ENCODE results near the gene USP35.

The USP35 gene, protein sequence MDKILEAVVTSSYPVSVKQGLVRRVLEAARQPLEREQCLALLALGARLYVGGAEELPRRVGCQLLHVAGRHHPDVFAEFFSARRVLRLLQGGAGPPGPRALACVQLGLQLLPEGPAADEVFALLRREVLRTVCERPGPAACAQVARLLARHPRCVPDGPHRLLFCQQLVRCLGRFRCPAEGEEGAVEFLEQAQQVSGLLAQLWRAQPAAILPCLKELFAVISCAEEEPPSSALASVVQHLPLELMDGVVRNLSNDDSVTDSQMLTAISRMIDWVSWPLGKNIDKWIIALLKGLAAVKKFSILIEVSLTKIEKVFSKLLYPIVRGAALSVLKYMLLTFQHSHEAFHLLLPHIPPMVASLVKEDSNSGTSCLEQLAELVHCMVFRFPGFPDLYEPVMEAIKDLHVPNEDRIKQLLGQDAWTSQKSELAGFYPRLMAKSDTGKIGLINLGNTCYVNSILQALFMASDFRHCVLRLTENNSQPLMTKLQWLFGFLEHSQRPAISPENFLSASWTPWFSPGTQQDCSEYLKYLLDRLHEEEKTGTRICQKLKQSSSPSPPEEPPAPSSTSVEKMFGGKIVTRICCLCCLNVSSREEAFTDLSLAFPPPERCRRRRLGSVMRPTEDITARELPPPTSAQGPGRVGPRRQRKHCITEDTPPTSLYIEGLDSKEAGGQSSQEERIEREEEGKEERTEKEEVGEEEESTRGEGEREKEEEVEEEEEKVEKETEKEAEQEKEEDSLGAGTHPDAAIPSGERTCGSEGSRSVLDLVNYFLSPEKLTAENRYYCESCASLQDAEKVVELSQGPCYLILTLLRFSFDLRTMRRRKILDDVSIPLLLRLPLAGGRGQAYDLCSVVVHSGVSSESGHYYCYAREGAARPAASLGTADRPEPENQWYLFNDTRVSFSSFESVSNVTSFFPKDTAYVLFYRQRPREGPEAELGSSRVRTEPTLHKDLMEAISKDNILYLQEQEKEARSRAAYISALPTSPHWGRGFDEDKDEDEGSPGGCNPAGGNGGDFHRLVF

GRCh38 chr11:78188286-78189173 lies at the start of gene USP35, which contains the start of gene KCTD21:
USP35 (plus strand) TSS chr11:78188919; CDS start chr11:78196246, 7,327 bp downstream.
KCTD21 (minus strand) TSS chr11:78188626; CDS start chr11:78174554, 14,072 bp downstream.
- peak; percentile 75 to 86 (median 79) for DNase-seq

GRCh38 chr11:78139422-78140391 lies 49.0 kb upstream of the USP35 start, which contains the start of gene ALG8:
ALG8 (minus strand) TSS chr11:78139626; CDS start chr11:78139588, 38 bp downstream.
- DNase-seq = peak; percentile 92 to 97 (median 95)

DNA sequence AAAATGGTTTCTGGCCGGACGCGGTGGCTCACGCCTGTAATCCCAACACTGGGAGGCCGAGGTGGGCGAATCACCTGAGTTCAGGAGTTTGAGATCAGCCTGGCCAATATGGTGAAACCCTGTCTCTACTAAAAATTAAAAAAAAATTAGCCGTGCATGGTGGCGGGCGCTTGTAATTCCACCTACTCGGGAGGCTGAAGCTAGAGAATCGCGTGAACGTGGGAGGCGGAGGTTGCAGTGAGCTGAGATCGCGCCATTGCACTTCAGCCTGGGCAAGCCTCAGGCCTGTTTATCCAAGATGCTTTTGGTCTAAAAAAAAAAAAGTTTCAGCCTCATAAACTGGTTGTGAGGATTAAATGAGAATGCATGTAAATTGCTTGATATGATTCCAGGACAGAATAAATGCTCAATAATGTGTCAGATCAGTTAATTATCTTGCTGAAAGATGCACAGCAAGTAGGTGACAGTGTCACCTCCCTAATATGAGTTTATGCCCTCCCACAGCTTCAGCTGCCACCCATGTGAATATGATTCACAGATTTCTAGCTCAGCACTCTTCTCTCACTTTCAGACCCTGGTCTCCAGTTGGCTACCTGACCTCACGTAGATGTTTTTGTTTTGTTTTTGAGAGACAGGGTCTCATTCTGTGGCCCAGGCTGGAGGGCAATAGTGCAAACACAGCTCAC lies 48.2 kb upstream of the USP35 start:
- DNase-seq = no peak

GRCh38 chr11:78145511-78146025 lies 43.2 kb upstream of the USP35 start:
- no peak for DNase-seq

DNA sequence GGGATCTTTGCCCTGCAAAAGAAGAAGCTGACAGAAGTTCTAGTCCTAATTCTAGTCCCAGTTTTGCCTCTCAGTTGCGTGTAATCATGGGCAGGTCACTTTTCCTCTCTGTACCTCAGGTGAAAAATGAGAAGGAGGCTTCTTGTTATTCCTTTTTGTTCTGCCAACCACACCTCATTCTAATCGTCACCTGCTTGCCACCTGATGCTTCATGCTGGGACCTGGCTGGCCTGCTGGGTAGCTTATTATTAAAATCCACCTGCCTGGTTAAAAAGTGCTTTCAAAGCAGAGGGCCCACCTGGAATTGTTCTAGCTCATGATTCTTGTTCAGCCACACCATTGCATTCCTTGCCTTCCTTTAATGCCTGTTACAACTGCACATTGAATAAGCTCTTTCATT lies 40.9 kb upstream of the USP35 start:
- DNase-seq = no peak

DNA sequence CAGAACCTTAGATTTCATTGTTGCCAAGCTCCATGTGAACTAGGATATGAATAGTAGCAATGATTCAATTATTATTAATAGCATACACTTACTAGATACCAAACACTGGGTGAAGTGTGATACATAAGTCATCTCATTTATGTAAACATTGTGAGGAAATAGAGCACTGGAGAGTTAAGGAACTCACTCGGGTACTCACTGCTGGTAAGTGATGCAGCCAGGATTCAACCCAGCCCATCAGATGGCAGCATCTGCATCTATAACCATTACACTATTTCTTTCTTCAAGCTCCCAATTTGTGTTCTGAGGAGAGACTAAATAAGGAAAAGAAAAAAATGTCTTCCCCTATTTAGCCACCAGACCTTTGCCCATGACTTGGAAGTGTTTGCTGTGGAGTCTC lies 39.1 kb upstream of the USP35 start:
- DNase-seq = no peak

DNA sequence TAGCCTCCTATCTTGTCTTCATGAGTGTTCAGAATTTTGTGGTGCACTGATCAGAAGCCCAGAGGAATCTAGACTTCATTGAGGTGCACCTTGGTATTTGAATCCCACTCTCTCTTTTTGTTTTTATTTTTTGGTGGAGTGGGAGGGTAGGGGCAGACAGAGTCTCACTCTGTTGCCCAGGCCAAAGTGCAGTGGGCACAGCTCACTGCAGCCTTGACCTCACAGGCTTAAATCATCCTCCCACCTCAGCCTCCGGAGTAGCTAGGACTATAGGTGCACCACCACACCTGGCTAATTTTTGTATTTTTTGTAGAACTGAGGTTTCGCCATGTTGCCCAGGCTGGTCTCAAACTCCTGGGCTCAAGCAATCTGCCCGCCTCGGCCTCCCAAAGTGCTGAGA lies 38.4 kb upstream of the USP35 start:
- DNase-seq = no peak

- no peak for DNase-seq
Observed at GRCh38 chr11:78150754-78151153, 38.0 kb upstream of the USP35 start.

DNA sequence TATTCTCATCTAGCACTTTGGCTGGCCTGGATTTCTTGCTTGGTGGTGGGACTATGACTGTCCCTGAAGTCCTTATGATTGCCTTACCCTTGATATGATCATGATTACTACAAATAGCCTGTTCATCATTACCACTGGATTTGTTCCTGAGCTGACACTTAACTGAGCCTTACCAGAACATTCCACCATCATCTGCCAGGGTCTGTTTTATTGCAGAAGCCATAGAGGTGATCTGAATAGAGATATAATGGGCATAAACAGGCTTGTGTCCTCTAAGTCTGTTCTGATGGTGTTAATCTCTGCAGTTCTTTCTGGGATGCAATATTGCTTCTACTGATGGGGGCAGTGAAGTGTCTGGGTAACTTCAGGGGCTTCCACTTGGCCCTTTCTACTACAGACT lies 36.9 kb upstream of the USP35 start:
- no peak for DNase-seq

DNA sequence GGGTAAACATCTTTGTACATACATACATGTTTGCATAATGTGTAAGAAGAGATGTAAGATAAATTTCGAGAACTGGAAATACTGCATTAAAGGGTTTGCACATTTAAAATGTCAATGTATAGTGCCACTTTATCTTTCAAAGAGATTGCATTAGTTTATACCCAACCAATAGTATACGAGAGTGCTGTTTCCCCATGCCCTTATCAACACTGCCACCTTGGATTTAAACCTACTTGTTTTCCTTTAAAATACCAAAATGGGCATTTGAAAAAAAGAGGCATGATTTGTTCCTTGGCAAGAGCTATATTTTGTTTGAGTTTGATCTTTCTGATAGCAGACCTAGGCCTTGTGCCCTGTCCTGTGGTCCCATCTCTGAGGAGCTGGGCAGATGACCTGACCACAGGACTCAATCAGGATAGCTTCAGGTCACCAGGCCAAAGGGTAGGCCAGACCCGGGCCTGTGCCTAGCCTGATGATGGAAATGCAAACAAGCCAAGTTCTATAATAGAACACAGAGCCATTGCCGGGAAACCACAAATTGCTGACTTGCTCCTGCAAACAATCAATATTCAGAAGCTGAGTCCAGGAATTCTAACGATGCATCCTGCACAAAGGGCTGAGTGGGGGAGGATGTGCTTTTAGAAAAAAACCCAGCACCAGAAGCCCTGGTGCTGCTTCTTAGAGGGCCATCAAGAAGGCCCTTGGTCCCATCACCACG lies 32.4 kb upstream of the USP35 start:
- no peak for DNase-seq

- no peak for DNase-seq
Observed at GRCh38 chr11:78158987-78159652, 29.6 kb upstream of the USP35 start.

DNA sequence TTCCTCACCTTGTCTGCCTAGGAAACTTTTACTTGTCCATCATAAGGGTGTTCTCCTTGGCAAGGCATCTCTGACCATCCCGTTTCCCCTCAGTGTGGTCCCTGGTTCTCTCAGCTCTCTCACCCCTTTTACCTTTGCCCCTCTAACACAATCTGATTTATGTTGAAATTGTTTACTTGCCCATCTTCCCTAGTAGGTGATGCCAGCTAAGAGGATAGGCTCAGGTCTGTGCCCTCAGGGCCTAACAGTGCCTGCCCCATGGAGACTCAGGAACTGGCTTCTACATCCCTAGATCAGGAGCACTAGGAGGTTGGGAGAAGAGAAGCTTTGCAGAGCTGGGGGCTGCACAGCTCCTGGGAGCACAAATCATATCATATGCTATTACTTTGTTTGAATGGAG lies 28.2 kb upstream of the USP35 start:
- DNase-seq = no peak

- DNase-seq = no peak
Observed at GRCh38 chr11:78161346-78161745, 27.4 kb upstream of the USP35 start.

- DNase-seq = no peak
Observed at GRCh38 chr11:78161962-78162371, 26.8 kb upstream of the USP35 start.

DNA sequence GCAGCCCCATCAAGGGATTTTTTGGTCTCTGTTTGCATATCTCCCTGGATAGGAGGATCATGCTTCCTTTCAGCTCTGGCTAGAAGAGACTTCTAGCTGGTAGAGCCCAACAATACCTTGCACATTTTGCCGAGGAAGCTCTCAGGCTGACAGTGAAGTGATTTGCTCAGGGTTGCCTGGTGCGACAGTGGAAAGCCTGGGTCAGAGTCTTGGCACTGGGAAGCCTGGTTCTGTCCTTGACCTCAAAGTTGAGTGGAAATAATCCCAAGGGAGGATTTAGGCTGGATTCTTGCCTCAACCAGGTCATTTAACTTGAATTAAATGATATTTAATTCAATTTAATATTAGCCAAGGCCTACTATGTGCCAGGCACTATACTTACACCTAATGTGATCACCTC lies 24.9 kb upstream of the USP35 start:
- no peak for DNase-seq

DNA sequence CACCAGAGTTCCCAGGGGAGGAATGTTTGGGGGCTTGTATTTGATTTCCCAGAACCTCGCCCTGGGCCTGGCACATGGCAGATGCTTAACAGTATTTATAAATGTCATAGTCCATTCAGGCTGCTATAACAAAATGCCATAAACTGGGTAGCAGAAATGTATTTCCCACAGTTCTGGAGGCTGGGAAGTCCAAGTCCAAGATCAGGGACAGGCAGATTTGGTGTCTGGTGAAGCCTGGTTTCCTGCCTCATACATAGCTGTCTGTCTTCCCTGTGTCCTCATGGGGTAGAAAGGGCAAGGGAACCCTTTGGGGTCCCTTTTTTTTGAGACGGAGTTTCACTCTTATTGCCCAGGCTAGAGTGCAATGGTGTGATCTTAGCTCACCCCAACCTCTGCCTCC lies 24.2 kb upstream of the USP35 start:
- DNase-seq = no peak

DNA sequence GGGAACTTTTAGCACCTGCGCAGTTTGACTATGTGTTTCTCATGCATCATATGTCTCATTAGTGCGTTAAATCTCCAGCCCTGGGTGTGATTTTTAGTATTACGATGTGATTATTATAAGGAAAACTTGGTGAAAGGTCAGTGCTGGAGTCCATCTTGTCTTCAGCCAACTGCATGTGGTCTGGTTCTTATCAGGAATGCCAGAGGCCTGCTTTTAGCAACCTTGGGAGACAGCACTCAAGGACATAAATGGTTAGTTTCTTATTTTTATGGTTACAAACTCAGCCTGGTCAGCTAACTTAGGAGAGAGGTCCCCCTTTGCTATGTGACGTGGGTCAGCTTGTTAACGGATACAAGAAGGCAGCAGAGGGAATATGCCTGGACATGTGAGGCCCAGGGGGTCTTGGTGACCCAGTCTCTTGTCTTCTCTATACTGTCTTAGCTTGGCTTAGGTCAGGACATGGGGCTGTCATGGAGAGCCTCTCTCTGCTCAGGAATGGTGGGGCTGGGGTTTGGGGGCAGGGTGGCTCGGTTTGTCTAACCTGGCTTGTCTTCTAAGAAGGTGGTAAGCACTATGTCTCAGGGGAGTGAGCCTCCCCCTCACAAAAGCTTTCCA lies 21.8 kb upstream of the USP35 start:
- DNase-seq = no peak

All from activated naive CD4-positive, alpha-beta T cell (primary cell).